ENCODE data around the gene IL4.

DNA sequence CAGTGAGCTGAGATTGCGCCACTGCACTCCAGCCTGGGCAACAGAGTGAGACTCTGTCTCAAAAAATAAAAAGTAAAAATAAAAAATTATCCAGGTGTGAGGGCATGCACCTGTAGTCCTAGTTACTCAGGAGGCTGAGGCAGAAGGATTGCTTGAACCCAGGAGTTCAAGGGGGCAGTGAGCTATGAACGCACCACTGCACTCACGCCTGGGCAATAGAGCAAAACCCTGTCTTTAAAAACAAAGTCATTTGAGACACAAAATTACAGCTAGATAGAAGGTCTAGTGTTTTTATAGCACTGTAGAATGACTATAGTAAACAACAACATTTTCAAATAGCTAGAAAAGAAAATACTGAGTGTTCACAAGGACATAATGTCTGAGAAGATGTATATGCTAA is 16.4 kb downstream of the IL4 start:
- TF ChIP-seq ARNTL (CRISPR knock-in tag; IDR thresholded peaks at IDR 0.05; ENCODE audit: borderline replicate concordance, low read depth), result no peak
- no peak for TF ChIP-seq BACH2 (CRISPR knock-in tag; IDR thresholded peaks at IDR 0.05; ENCODE audit: borderline replicate concordance)
- TF ChIP-seq, protein P1, sequence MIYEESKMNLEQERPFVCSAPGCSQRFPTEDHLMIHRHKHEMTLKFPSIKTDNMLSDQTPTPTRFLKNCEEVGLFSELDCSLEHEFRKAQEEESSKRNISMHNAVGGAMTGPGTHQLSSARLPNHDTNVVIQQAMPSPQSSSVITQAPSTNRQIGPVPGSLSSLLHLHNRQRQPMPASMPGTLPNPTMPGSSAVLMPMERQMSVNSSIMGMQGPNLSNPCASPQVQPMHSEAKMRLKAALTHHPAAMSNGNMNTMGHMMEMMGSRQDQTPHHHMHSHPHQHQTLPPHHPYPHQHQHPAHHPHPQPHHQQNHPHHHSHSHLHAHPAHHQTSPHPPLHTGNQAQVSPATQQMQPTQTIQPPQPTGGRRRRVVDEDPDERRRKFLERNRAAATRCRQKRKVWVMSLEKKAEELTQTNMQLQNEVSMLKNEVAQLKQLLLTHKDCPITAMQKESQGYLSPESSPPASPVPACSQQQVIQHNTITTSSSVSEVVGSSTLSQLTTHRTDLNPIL (CRISPR knock-in tag; IDR thresholded peaks at IDR 0.05; ENCODE audit: low read depth), result no peak
- TF ChIP-seq ZNF8 (CRISPR knock-in tag; IDR thresholded peaks at IDR 0.05), result no peak
- TF ChIP-seq TOX (CRISPR knock-in tag; IDR thresholded peaks at IDR 0.05; ENCODE audit: borderline replicate concordance), result no peak
- TF ChIP-seq, protein P2, sequence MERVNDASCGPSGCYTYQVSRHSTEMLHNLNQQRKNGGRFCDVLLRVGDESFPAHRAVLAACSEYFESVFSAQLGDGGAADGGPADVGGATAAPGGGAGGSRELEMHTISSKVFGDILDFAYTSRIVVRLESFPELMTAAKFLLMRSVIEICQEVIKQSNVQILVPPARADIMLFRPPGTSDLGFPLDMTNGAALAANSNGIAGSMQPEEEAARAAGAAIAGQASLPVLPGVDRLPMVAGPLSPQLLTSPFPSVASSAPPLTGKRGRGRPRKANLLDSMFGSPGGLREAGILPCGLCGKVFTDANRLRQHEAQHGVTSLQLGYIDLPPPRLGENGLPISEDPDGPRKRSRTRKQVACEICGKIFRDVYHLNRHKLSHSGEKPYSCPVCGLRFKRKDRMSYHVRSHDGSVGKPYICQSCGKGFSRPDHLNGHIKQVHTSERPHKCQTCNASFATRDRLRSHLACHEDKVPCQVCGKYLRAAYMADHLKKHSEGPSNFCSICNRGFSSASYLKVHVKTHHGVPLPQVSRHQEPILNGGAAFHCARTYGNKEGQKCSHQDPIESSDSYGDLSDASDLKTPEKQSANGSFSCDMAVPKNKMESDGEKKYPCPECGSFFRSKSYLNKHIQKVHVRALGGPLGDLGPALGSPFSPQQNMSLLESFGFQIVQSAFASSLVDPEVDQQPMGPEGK (CRISPR knock-in tag; IDR thresholded peaks at IDR 0.05; ENCODE audit: borderline replicate concordance), result no peak
- no peak for TF ChIP-seq OSR1 (CRISPR knock-in tag; IDR thresholded peaks at IDR 0.05)
- no peak for TF ChIP-seq ZFP30 (CRISPR knock-in tag; IDR thresholded peaks at IDR 0.05)
- no peak for TF ChIP-seq RARB (CRISPR knock-in tag; IDR thresholded peaks at IDR 0.05)
- no peak for TF ChIP-seq PPARA (CRISPR knock-in tag; IDR thresholded peaks at IDR 0.05; ENCODE audit: borderline replicate concordance)
- no peak for TF ChIP-seq ZFP3 (CRISPR knock-in tag; IDR thresholded peaks at IDR 0.05)
